Smooth muscle cell (in vitro differentiated cells): Measurements from ENCODE around the gene RPS21. TPM values are rescaled to one million over a fixed set of nuclear protein-coding genes. Genes with fewer than 3 reads are reported as not detected.

Source experiments
- DNase-seq: peaks from one replicate; lab custom pipeline; 2025; ENCODE audit not compliant: unreplicated experiment; lab: John Stamatoyannopoulos, UW
- H2AFZ ChIP-seq: fragments of 200-600 bp; sonication (generic); 2 replicates; pipeline ENCODE4 v1.6.0; 2016; ENCODE audit warnings: antibody characterized with exemption, low read depth, mild to moderate bottlenecking
- H3F3A ChIP-seq: fragments of 200-600 bp; sonication (generic); 2 replicates; pipeline ENCODE4 v1.6.0; 2017; ENCODE audit warnings: antibody characterized with exemption, low read depth
- H3K27ac ChIP-seq: fragments of 200-600 bp; sonication (generic); 2 replicates; pipeline ENCODE4 v1.5.1; 2016; ENCODE audit warnings: low read depth, mild to moderate bottlenecking
- H3K27me3 ChIP-seq: fragments of 200-600 bp; sonication (generic); 2 replicates; pipeline ENCODE4 v1.6.1; 2016; ENCODE audit warnings: low read depth, mild to moderate bottlenecking
- H3K36me3 ChIP-seq: fragments of 200-600 bp; sonication (generic); 2 replicates; pipeline ENCODE4 v1.5.1; 2016; ENCODE audit warnings: low read depth
- H3K4me1 ChIP-seq: fragments of 200-600 bp; sonication (generic); 2 replicates; pipeline ENCODE4 v1.5.1; 2016; ENCODE audit warnings: low read depth
- H3K4me2 ChIP-seq: fragments of 200-600 bp; sonication (generic); 2 replicates; pipeline ENCODE4 v1.6.0; 2016; ENCODE audit warnings: mild to moderate bottlenecking
- H3K4me3 ChIP-seq: fragments of 200-600 bp; sonication (generic); 2 replicates; pipeline ENCODE4 v1.5.1; 2016; ENCODE audit warnings: mild to moderate bottlenecking
- H3K79me2 ChIP-seq: fragments of 200-600 bp; sonication (generic); 2 replicates; pipeline ENCODE4 v1.6.0; 2016; ENCODE audit warnings: low read depth, mild to moderate bottlenecking
- H3K9ac ChIP-seq: fragments of 200-600 bp; sonication (generic); 2 replicates; pipeline ENCODE4 v1.6.0; 2016; ENCODE audit warnings: low read depth
- H3K9me3 ChIP-seq: fragments of 200-600 bp; sonication (generic); replicated peaks from 2 replicates; pipeline ENCODE4 v1.5.1; 2016; ENCODE audit warnings: low read depth
- H4K20me1 ChIP-seq: fragments of 200-600 bp; sonication (generic); 2 replicates; pipeline ENCODE4 v1.6.0; 2016; ENCODE audit warnings: low read depth
- CTCF ChIP-seq: fragments of 200-600 bp; sonication (generic); IDR thresholded peaks from 2 replicates; pipeline ENCODE4 v1.5.1; 2017; ENCODE audit warnings: borderline replicate concordance, mild to moderate bottlenecking, antibody characterized with exemption; ENCODE audit not compliant: insufficient read depth, poor library complexity, severe bottlenecking
- WGBS: methylation state at CpG from one replicate; pipeline ENCODE4 v1.1.7; 2016; ENCODE audit warnings: low lambda C conversion rate; 5-methylcytosine and 5-hydroxymethylcytosine counted together
- polyA plus RNA-seq: library from polyadenylated mRNA; unstranded; fragments of >200 nt; fragmentation: Nextera tagmentation; extraction: Ambion mirVana; gene quantifications from 2 replicates; pipeline ENCODE4 v1.2.1, GENCODE V29; 2016
- total RNA-seq: library from RNA; depleted of rRNA; stranded (reverse); fragments of >200 nt; gene quantifications from 2 replicates; pipeline ENCODE4 v1.2.3, GENCODE V29; 2014

Gene RPS21
- total and polyA plus RNA-seq, 2 experiments from 2014 or later: 438 to 4,082 TPM

DNA sequence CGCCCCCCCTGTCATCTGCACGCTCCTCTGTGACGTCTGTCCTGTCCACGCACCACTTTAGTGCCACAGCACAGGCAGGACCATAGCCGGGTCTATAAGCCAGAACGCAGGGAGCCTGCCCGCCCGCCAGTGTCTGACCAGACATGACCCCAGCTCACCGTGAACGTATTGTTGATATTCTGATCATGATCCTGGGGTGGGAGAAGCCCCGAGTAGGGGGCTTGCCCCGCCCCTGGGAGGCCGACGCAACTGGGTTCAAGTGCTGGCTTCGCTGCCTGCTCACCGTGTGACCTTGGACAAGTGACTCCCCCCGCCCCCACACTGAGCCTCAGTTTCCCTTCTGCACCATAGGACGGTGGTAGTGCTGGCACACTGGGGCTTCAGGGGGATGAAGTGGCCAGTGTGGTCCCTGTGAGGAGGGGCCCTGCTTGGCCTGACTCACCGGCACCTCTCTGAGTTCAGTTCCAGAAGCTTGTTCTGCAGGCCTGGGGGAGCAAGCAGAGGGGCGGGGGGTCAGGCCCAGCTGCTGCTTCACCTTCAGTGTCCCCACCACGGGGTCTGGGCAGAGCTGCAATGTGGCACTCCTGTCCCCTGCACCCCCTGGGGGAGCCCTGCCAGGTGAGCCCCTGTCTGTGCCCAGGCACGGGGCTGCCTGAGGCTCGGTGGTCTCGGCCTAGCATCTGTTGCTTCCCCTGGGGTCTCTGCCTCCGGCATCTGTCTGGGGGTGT, 31.2 kb downstream of the RPS21 start:
- Histone ChIP-seq H3K27me3 (no peaks in the 10 kb centered on the region), H3K9me3 (no peaks in the 10 kb centered on the region), H4K20me1 (no peaks in the 10 kb centered on the region), H3F3A (no peaks in the 10 kb centered on the region), H3K4me3 (no peak overlapping the region), H3K27ac (no peak overlapping the region), H2AFZ (no peak overlapping the region), H3K36me3 (no peaks in the 10 kb centered on the region), H3K4me2 (no peak overlapping the region), H3K9ac (no peak overlapping the region), H3K4me1 (no peaks in the 10 kb centered on the region), H3K79me2 (no peaks in the 10 kb centered on the region)
- no peak for TF ChIP-seq CTCF
- WGBS: 95% methylated on average over 25 of the region's 25 CpGs
- no peak for DNase-seq

- no peaks in the 10 kb centered on the region for H3F3A ChIP-seq
- H3K27ac ChIP-seq: no peak overlapping the region
- no peak overlapping the region for H2AFZ ChIP-seq
- no peak overlapping the region for H3K4me3 ChIP-seq
- no peak for TF ChIP-seq CTCF
- no peak overlapping the region for H3K9ac ChIP-seq
- H3K9me3 ChIP-seq: no peaks in the 10 kb centered on the region
- H3K36me3 ChIP-seq: no peaks in the 10 kb centered on the region
- no peak overlapping the region for H3K4me2 ChIP-seq
- WGBS: 91% methylated on average over 19 of the region's 19 CpGs
- DNase-seq: no peak
- H3K79me2 ChIP-seq: no peaks in the 10 kb centered on the region
- no peaks in the 10 kb centered on the region for H3K4me1 ChIP-seq
- H3K27me3 ChIP-seq: no peaks in the 10 kb centered on the region
- no peaks in the 10 kb centered on the region for H4K20me1 ChIP-seq
These were observed 32.0 kb downstream of the RPS21 start for GRCh38 chr20:62418709-62419487.

DNA sequence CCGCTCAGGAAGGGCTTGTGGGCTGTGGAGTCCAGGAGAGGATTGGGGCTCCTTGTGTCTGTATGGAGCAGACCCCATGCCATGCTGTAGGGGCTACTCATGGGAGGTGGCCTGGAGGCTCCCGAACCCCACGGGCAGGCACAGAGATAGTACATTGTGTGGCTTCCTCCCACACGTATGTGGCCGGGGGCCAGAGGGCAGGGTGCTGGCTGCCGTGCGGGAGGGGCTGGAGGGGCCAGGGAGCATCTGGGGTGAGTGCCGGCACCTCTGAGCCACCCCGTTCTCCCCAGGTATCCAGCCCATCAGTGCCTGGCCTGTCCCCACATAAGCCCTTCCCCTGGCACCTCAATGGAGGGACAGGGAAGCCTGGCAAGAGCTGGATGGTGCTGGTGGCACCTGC, 32.9 kb downstream of the RPS21 start:
- WGBS: 84% methylated on average over 8 of the region's 9 CpGs
- TF ChIP-seq CTCF: no peak
- no peaks in the 10 kb centered on the region for H4K20me1 ChIP-seq
- H3F3A ChIP-seq: no peaks in the 10 kb centered on the region
- H3K27ac ChIP-seq: no peak overlapping the region
- H3K27me3 ChIP-seq: no peaks in the 10 kb centered on the region
- H3K4me2 ChIP-seq: no peak overlapping the region
- H3K36me3 ChIP-seq: no peaks in the 10 kb centered on the region
- no peak overlapping the region for H2AFZ ChIP-seq
- H3K4me3 ChIP-seq: no peak overlapping the region
- no peak overlapping the region for H3K9ac ChIP-seq
- no peaks in the 10 kb centered on the region for H3K79me2 ChIP-seq
- no peaks in the 10 kb centered on the region for H3K4me1 ChIP-seq
- DNase-seq: no peak
- H3K9me3 ChIP-seq: no peaks in the 10 kb centered on the region
